AG09319 (cell line): ENCODE results near the gene RFK.

Experiments
- DNase-seq: peaks from one replicate; pipeline ENCODE4 v3.0.0-alpha.2; 2010; ENCODE audit warnings: low read depth; ENCODE audit errors: extremely low read depth
- CTCF ChIP-seq: IDR thresholded peaks from 2 replicates; pipeline ENCODE4 v1.5.1; 2011; ENCODE audit warnings: low read depth, mild to moderate bottlenecking, inconsistent platforms, low read length, moderate library complexity

The RFK gene

GRCh38 chr9:76358628-76359280 lies 35.5 kb downstream of the RFK start:
- no peak for TF ChIP-seq CTCF
- DNase-seq, result no peak

GRCh38 chr9:76357555-76357954 lies 36.7 kb downstream of the RFK start:
- no peak for DNase-seq
- TF ChIP-seq CTCF, result no peak

- no peak for DNase-seq
- no peak for TF ChIP-seq CTCF
Measured at GRCh38 chr9:76355886-76356285, 38.3 kb downstream of the RFK start.

- DNase-seq, result no peak
- TF ChIP-seq CTCF, result no peak
Measured at GRCh38 chr9:76354221-76354620, 40.0 kb downstream of the RFK start.

GRCh38 chr9:76353280-76353679 lies 40.9 kb downstream of the RFK start:
- DNase-seq, result no peak
- TF ChIP-seq CTCF, result no peak

GRCh38 chr9:76352026-76352620 lies 42.1 kb downstream of the RFK start:
- DNase-seq, result no peak
- no peak for TF ChIP-seq CTCF

- DNase-seq, result no peak
- TF ChIP-seq CTCF, result no peak
Measured at GRCh38 chr9:76351006-76351405, 43.2 kb downstream of the RFK start.
